DMS53 (cell line): Measurements from ENCODE around the gene JRKL.
A peak's percentile ranks its signal among the peaks of the same experiment; 100 is the strongest.
"Not testable (repeated sequence)": the region's sequence is repeated elsewhere in the genome, so short reads cannot be mapped to it uniquely, and the experiment has no call there.

ENCODE experiments used
- DNase-seq: peaks from one replicate; lab custom pipeline; 2025; lab: John Stamatoyannopoulos, UW

Gene JRKL

GRCh38 chr11:96394773-96395172 lies 5.0 kb downstream of the JRKL start:
- DNase-seq, result no peak

DNA sequence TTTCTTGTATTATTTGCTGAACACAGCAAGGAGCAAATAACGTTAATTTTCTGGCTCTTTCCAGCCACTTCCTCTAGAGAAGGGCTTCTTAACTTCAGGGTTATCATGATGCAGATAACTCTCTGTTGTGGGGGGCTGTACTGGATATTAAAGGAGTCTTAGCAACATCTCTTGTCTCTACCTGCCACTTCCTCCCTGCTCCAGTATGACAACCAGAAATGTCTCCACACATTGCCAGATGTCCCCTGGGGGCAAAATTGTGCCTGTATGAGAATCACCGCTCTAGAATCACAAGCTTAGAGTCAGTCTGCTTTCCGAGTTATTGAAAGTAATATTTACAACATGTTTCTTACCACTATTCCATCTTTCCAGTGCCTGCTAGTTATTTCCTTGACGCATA lies 6.8 kb downstream of the JRKL start:
- DNase-seq, result no peak

GRCh38 chr11:96397863-96398262 lies 8.1 kb downstream of the JRKL start:
- DNase-seq, result no peak

- no peak for DNase-seq
Observed at GRCh38 chr11:96400697-96401096, 10.9 kb downstream of the JRKL start.

DNA sequence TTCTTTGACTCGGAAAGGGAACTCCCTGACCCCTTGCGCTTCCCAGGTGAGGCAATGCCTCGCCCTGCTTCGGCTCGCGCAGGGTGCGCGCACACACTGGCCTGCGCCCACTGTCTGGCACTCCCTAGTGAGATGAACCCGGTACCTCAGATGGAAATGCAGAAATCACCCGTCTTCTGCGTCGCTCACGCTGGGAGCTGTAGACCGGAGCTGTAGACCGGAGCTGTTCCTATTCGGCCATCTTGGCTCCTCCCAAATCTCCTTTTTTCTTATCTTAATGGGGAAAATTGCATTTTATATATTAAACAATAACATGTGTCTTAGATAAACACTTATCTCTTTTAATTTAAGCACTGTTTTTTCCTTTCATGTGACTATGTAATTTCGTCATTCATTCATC lies 21.6 kb downstream of the JRKL start:
- DNase-seq, result peak; percentile 47

DNA sequence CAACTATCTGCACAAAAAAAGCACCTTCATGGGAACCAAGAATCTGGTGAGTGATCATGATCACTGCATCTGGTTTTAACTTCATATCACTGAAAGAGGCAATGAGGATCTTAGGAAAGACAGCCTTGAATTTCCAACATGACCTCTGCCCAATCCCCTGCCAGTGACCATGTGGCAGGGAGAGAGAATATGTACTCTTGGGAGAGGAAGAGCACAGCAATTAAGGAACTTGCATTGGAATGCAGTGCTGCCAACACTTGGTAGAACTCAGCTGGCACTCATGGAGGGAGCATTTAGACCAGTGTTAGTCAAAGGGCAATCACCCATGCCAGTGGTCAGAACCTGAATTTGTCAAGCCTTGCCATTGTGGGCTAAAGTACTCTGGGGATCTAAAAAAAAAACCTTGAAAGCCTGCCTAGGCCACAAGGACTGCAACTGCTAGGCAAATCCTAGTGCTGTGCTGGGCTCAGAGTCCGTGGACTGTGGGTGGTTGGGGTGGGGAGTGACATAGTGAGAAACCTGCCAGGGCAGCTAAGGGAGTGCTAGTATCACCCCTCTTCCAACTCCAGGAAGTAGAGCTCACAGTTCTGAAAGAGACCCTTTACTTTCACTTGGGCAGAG lies 23.1 kb downstream of the JRKL start:
- DNase-seq, result no peak

DNA sequence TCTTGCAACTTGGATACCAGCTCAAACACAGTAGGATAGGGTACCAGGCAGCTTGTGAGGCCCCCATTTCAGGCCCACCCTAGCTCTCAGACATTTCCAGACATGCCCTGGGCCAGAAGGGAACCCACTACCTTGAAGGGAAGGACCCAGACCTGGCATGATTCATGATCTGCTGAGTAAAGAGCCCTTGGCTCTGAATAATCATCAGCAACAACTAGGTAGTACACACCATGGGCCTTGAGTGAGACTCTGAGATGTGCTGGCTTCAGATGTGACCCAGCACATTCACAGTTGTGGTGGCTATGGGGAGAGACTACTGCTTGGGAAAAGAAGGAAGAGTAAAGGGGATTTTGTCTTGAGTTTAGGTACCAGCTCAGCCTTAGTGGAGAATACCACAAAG lies 23.6 kb downstream of the JRKL start:
- no peak for DNase-seq

- DNase-seq, result no peak
Observed at GRCh38 chr11:96424693-96425092, 34.9 kb downstream of the JRKL start.

- DNase-seq, result no peak
Observed at GRCh38 chr11:96430668-96431067, 40.9 kb downstream of the JRKL start.

DNA sequence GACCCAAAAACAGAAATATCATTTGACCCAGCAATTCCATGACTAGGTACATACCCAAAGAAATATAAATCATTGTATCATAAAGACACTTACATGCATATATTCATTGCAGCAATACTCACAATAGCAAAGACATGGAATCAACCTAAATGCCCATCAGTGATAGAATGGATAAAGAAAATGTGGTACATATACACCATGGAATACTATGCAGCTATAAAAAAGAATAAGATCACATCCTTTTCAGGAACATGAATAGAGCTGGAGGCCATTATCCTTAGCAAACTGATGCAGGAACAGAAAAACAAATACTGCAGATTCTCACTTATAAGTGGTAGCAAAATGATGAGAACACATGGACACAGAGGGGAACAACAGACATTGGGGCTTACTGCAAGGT lies 42.8 kb downstream of the JRKL start:
- not testable (repeated sequence) for DNase-seq
